Amygdala (tissue), 56 donors: Measurements from ENCODE around the gene TTBK2.

ENCODE experiments used
- DNase-seq, 56 donors: peaks; one replicate each; lab custom pipeline; 2025; lab: John Stamatoyannopoulos, UW

Gene TTBK2

GRCh38 chr15:42704492-42704926, 216.1 kb downstream of the TTBK2 start:
- peak in 31 of 56 donors; percentile 5 to 73 (median 26) for DNase-seq

DNA sequence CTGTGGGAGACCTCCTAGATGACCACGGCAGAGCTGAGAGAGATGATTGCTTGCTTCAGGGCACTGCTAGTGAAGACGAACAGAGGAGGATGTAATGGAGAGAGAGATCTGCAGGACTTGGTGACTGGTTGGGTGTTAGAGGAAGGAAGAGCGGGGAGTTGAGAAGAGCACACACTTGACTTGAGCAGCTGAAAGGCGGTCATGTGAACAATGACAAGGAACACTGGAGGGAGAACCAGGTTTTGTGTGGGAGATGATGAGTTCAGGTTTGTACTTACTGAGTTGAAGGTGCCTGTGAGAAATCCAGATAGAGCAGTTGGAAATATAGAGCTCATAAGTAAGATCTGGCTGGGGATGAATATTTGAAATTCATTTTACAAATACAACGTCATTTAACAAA, 224.0 kb downstream of the TTBK2 start:
- DNase-seq: no peak

GRCh38 chr15:42695527-42696071, 225.0 kb downstream of the TTBK2 start:
- no peak for DNase-seq

- DNase-seq: no peak
Measured at GRCh38 chr15:42694398-42694797, 226.2 kb downstream of the TTBK2 start.

DNA sequence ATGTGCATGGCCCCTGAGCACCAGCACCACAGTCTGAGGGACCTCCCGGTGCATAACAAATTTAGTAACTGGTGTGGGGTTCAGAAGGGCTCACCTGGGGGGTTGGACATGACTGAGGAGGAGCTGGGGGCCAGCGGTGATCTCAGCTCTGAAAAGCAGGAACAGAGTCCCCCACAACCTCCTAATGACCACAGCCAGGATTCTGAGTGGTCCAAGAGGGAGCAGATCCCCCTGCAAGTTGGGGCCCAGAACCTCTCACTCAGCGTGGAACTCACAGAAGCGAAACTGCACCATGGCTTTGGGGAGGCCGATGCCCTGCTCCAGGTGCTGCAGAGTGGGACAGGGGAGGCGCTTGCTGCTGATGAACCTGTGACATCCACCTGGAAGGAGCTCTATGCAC, 226.6 kb downstream of the TTBK2 start:
- DNase-seq: no peak

DNA sequence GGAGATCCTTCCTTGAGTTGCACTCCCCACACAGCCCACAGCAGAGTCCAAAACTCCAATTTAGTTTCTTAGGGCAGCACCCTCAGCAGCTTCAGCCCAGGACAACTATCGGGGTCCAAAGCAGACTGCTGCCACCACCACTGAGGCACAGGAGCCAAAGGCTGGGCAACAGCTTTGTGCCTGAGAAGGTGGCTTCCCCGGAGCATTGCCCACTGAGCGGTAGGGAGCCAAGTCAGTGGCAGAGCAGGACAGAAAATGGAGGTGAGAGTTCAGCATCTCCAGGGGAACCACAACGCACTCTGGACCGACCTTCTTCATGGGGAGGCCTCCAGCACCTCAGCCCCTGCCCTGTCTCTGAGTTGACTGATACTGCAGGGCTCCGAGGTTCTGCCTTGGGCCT, 227.1 kb downstream of the TTBK2 start:
- DNase-seq: no peak

GRCh38 chr15:42692997-42693396, 227.6 kb downstream of the TTBK2 start:
- DNase-seq: no peak

DNA sequence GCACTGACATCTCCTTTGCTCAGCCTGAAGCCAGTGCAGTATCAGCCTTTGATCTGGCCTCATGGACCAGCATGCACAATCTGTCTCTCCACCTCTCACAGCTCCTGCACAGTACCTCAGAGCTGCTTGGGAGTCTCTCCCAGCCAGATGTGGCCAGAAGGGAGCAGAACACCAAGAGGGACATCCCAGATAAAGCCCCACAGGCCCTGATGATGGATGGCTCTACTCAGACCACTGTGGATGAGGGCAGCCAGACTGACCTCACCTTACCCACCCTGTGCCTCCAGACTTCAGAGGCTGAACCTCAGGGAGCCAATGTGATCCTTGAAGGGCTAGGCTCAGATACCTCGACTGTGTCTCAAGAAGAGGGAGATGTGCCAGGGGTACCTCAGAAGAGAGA, 228.0 kb downstream of the TTBK2 start:
- DNase-seq: no peak

GRCh38 chr15:42691770-42692169, 228.8 kb downstream of the TTBK2 start:
- DNase-seq: no peak

GRCh38 chr15:42691308-42691707, 229.3 kb downstream of the TTBK2 start:
- DNase-seq: no peak
